HUES6 (cell line): ENCODE measurements around the gene CACNA1C.

ENCODE experiments used
- H3K27ac ChIP-seq: 2 replicates; pipeline ENCODE4 v1.7.0; 2013; ENCODE audit warnings: low read depth, mild to moderate bottlenecking, low read length, inconsistent platforms
- H3K27me3 ChIP-seq: 2 replicates; pipeline ENCODE4 v1.6.1; 2013; ENCODE audit warnings: low read length; ENCODE audit not compliant: control insufficient read depth, insufficient read depth
- H3K36me3 ChIP-seq: 2 replicates; pipeline ENCODE4 v1.6.1; 2013; ENCODE audit warnings: low read length; ENCODE audit not compliant: control insufficient read depth, insufficient read depth
- H3K4me1 ChIP-seq: 2 replicates; pipeline ENCODE4 v1.6.1; 2013; ENCODE audit warnings: low read length; ENCODE audit not compliant: control insufficient read depth, insufficient read depth
- H3K4me3 ChIP-seq: 2 replicates; pipeline ENCODE4 v1.5.1; 2013; ENCODE audit warnings: low read depth, low read length
- H3K9ac ChIP-seq: one replicate; pipeline ENCODE4 v1.6.1; 2013; ENCODE audit warnings: mild to moderate bottlenecking, low read length
- H3K9me3 ChIP-seq: 2 replicates; pipeline ENCODE4 v1.6.1; 2013; ENCODE audit warnings: low read depth, low read length; ENCODE audit not compliant: control insufficient read depth, insufficient read depth

CACNA1C gene

DNA sequence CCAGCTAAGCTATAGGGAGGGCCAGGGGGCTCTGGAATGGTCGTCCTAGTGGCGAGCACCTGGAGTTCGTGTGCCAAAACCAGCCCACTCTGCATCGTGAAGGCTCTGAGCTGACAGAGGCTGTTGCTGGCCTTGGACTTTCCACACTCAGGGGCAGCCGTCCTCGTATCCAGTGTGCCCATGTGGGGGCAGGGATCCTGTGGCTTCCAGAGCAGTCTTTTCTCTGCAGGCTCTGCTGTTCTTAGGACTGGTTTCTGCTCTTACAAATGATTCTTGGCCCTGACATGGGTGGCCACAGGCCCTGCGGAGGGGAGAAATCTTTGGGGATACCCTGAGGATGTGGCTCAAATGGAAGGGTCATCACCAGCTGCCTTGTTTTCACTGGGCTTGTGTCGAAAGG, 564.6 kb downstream of the CACNA1C start:
- no peak overlapping the region for H3K9ac ChIP-seq
- H3K4me3 ChIP-seq: no peak overlapping the region
- H3K9me3 ChIP-seq: no peaks in the 10 kb centered on the region
- no peak overlapping the region for H3K27ac ChIP-seq
- H3K4me1 ChIP-seq: peaks cover 3% of the 10 kb centered on the region; the same call in 1 of the 2 replicates
- no peaks in the 10 kb centered on the region for H3K36me3 ChIP-seq
- H3K27me3 ChIP-seq: no peaks in the 10 kb centered on the region

DNA sequence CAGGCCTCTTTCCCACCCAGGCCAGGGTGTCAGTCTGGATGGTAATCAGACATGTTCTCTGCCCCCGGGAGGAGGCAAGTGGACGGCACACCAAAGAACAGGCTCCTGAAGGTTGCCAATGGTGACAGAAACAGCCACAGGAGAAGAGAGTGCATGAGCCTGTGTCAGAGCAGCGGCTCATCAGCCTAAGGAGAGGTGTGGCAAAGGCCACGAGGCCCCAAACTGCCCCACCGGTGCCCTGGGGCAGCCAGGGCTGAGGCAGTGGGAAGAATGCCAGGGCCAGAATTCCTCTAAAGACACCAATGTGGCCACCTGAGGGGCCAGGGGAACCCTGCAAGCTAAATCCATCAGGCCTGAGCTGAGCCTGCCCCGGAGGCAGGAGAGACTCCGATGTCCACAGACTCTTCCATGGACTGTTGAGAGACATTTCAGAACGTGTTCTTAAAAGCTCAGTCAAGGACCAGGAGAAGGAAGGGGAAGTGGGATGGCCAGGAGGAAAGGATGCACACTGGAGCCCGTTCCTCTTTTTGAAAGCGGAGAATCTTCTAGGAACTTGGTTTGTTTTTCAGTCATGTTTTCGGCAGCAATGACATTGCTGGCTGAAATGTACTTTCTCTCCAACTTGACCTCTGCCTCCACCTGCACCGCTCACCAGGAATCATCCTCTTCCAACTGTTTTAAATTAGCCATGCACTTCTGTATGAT, 565.7 kb downstream of the CACNA1C start:
- Histone ChIP-seq H3K4me3 (no peak overlapping the region), H3K4me1 (peaks cover 3% of the 10 kb centered on the region; the same call in 1 of the 2 replicates), H3K36me3 (no peaks in the 10 kb centered on the region), H3K9me3 (no peaks in the 10 kb centered on the region), H3K27me3 (no peaks in the 10 kb centered on the region), H3K9ac (no peak overlapping the region), H3K27ac (no peak overlapping the region)

DNA sequence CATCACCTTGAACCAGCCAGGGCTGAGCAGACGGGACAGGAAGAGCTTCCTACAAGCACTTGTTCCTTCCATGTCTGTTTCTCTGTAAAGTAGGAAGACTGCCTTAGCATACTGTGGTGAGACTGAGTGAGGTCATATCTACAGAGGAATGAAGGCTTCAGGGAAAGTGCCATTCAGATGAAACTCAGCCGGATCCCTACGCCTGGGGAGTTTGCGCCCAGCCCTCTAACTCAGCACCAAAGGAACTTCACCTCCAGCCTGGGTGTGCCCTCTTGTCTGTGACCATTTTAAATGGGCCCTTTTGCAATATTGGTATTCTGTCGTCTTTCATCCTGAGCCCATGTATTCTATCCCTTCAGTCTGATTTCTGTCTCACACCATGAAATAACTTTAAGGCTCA, 566.3 kb downstream of the CACNA1C start:
- H3K36me3 ChIP-seq: no peaks in the 10 kb centered on the region

DNA sequence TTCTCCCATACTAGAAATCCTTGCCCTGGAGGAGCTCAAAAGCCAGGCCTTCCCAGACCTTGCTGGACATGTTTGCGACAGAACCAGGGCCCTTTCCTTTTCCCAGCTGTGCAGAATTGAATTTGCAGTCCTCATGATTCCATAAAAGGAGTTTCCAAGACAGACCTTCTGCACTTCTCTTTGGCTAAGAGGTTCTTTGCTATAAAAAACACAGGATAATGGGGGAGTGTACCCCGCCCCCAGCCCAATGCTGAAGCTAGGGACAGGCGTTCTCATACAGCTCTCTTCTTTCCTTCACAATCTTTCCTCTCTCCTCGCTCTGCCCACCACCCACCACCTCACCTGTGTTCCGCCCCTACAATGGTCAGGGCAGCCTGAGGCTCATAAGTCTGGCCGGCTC, 569.7 kb downstream of the CACNA1C start:
- H3K36me3 ChIP-seq: no peaks in the 10 kb centered on the region
- H3K4me1 ChIP-seq: peaks cover 25% of the 10 kb centered on the region
- H3K4me3 ChIP-seq: no peak overlapping the region
- H3K9me3 ChIP-seq: no peaks in the 10 kb centered on the region
- H3K27ac ChIP-seq: no peak overlapping the region
- H3K27me3 ChIP-seq: no peaks in the 10 kb centered on the region
- no peak overlapping the region for H3K9ac ChIP-seq

More for the DNA sequence above, 566.3 kb downstream of the CACNA1C start:
- Histone ChIP-seq H3K4me3 (no peak overlapping the region), H3K9me3 (no peaks in the 10 kb centered on the region), H3K9ac (no peak overlapping the region), H3K4me1 (peaks cover 3% of the 10 kb centered on the region; the same call in 1 of the 2 replicates), H3K27ac (no peak overlapping the region), H3K27me3 (no peaks in the 10 kb centered on the region)

DNA sequence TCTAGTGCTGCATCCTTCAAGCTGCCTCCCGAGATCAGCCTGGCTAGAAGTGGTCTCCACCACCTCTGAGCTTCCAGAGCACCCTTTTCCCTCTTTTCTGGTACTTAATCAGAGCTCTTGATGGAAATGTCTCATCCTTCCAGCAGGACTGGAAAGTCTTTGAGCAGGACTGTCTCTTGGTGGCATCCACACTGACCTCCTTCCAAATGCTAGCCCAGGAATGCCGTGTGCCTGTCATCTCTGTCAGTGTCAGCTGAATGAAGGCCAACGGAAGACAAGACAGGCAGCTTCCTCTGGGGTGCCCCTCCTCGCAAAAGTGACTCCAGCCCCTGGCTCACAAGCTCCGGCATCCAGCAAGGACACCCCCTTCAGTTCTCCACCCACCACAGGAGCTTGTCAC, 570.7 kb downstream of the CACNA1C start:
- H3K9me3 ChIP-seq: no peaks in the 10 kb centered on the region
- no peak overlapping the region for H3K9ac ChIP-seq
- no peaks in the 10 kb centered on the region for H3K36me3 ChIP-seq
- no peak overlapping the region for H3K4me3 ChIP-seq
- no peak overlapping the region for H3K27ac ChIP-seq
- peaks cover 34% of the 10 kb centered on the region for H3K4me1 ChIP-seq
- H3K27me3 ChIP-seq: no peaks in the 10 kb centered on the region

DNA sequence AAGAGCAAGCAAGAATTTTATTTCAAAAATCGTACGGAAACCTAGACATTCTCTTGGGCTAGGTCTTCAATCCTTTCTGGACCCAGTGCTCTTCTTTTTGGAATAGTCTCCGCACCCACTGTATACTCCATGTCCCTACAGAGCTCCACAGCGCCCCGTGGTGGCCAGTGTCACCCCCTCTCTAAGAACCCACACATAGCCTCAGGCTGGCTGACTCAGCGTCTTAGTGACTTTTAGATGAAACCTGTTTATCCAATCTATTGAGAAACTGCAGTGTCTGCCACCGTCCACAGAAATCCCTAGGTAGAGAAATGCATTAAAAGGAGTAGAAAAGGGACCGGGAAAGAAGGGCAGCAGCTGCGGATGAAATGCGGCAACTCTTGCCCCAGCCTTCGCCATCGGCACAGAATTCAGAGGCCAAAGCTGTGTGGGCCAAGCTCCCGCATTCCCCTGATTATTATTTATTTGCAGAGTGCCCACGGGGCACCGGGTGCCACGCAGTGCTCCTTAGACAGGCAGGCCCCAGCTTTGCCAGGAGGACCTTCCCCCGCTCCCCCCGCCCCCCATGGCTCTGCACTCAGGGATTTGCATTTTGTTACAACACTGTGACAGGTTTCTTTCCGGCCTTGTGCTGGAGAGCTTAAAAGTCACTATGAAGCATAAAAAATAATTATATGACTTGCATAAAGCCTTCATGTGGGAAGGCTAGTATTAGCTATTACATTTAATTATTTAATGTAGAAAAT, 571.9 kb downstream of the CACNA1C start:
- Histone ChIP-seq H3K36me3 (no peaks in the 10 kb centered on the region), H3K4me1 (peaks cover 34% of the 10 kb centered on the region), H3K9me3 (no peaks in the 10 kb centered on the region), H3K27me3 (no peaks in the 10 kb centered on the region), H3K9ac (no peak overlapping the region), H3K27ac (no peak overlapping the region), H3K4me3 (no peak overlapping the region)

DNA sequence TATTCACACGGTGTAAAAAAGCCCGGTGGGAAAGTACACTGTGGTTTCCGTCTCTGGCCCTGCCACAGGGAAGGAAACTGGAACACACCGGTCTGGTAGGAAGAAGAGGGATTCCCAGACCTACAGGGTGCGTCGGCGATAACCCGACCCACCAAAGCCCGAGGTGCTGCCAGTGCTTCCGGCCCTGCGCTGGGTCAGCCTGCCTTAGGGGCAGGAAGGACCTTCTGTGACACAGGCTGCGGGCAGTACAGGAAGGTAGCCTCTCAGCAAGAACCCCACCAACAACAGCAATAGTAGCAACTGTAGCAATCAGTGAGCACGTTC, 572.5 kb downstream of the CACNA1C start:
- H3K4me3 ChIP-seq: no peak overlapping the region
- H3K9me3 ChIP-seq: no peaks in the 10 kb centered on the region
- H3K27me3 ChIP-seq: no peaks in the 10 kb centered on the region
- no peak overlapping the region for H3K27ac ChIP-seq
- peaks cover 34% of the 10 kb centered on the region for H3K4me1 ChIP-seq
- H3K9ac ChIP-seq: no peak overlapping the region
- no peaks in the 10 kb centered on the region for H3K36me3 ChIP-seq

DNA sequence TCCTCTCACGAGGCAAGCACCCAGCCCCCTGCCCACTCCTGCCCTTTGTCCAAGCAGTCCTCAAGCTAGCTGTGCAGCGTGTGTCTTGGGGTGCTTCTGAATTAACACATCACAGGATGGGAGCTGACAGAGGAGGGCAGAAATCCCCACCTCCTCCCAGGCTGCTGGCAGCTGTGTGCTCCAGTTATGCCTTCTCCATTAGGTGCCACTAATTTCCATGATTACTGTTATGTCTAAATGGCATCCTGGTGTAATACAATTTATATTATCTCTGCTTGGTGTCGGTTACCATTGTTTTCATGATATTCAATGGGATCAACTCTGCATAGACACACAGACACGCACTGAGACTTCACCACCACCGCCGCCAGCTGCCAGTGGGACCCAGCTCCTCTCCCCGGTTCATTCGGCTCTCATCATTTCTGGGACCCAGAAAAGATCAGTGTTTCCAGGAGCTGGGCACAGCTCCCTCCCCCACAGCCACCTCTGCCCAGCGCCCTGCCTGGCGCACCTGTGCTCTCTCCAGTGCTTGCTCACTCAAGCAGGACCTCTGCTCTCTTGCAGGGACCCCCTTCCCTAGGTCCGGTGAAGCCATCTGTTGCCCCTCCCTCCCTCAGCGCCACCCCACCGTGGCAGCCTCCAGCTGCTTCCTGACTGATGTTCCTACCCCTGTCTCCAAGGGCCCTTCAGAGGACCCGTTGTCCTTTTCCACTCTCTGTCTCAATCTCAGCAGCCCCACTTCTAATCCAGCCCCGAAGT, 574.5 kb downstream of the CACNA1C start:
- Histone ChIP-seq H3K27me3 (no peaks in the 10 kb centered on the region), H3K36me3 (no peaks in the 10 kb centered on the region), H3K4me1 (peaks cover 34% of the 10 kb centered on the region), H3K4me3 (no peak overlapping the region), H3K27ac (no peak overlapping the region), H3K9ac (no peak overlapping the region), H3K9me3 (no peaks in the 10 kb centered on the region)

DNA sequence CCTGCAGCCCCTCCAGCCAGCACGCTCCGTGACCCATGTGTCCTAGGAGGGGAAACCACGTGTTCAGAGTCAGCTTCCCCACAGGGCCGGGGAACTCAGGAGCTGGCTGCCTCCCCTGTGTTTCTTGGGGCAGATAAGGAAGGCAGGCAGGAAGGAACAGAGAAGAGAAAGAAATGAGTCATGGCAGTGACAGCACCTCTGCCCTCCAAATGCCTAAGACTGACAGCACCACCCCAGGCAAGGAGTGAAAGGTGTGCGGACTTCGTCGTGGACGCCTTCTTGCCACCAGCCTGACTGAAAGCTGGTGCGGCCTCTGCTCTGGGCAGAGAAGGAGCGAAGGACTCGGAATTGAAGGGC, 575.0 kb downstream of the CACNA1C start:
- no peak overlapping the region for H3K27ac ChIP-seq
- no peaks in the 10 kb centered on the region for H3K9me3 ChIP-seq
- H3K4me3 ChIP-seq: no peak overlapping the region
- no peak overlapping the region for H3K9ac ChIP-seq
- no peaks in the 10 kb centered on the region for H3K36me3 ChIP-seq
- H3K4me1 ChIP-seq: peaks cover 34% of the 10 kb centered on the region
- H3K27me3 ChIP-seq: no peaks in the 10 kb centered on the region

DNA sequence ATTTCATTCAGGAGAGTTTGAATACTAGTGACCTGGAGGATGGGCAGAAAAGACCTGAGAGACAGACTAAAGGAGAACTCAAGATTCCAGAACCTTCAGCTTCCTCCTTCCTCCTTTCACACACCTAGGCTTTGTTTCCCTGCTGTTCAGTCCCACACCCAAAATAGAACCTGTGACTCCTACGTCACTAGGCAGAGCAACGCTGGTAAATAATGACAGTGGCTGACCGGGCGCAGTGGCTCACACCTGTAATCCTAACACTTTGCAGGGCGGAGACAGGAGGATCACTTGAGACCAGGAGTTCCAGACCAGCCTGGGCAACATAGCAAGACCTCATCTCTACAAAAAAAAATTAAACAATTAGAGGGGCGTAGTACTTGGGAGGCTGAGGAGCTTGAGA, 575.6 kb downstream of the CACNA1C start:
- Histone ChIP-seq H3K4me1 (peaks cover 34% of the 10 kb centered on the region), H3K9me3 (no peaks in the 10 kb centered on the region), H3K4me3 (no peak overlapping the region), H3K9ac (no peak overlapping the region), H3K36me3 (no peaks in the 10 kb centered on the region), H3K27me3 (no peaks in the 10 kb centered on the region), H3K27ac (no peak overlapping the region)

DNA sequence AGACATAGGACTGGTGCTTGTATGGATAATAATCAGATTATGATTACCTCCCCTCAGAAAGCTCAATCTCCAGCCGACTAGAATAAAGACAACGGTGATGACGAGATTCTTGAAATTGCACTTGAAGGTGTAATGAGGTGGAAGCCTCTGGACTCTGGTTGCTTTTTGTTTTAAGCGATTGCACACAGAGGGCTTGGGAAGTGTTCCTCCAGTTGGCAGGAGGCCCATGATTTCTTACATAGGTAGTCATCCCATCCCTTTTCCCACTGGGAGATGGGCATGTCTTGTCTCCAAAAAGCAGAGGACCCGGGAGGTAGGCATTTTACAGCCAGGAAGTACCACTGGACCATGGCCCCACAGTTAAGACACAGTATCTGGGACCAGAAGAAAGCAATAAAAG, 576.3 kb downstream of the CACNA1C start:
- Histone ChIP-seq H3K36me3 (no peaks in the 10 kb centered on the region), H3K27me3 (no peaks in the 10 kb centered on the region), H3K9ac (no peak overlapping the region), H3K9me3 (no peaks in the 10 kb centered on the region), H3K27ac (no peak overlapping the region), H3K4me3 (no peak overlapping the region), H3K4me1 (peaks cover 34% of the 10 kb centered on the region)
